Loucy (cell line): ENCODE results near the gene VAV3.

ENCODE experiments used
- H2AFZ ChIP-seq: fragments of 200-600 bp; sonication (generic); 2 replicates; pipeline ENCODE4 v1.6.0; 2016; ENCODE audit warnings: antibody characterized with exemption, mild to moderate bottlenecking, low read length, moderate library complexity
- H3F3A ChIP-seq: fragments of 200-600 bp; 2 replicates; pipeline ENCODE4 v1.6.0; 2016; ENCODE audit warnings: antibody characterized with exemption, low read depth, mild to moderate bottlenecking
- H3K27me3 ChIP-seq: fragments of 200-600 bp; sonication (generic); 2 replicates; pipeline ENCODE4 v1.6.1; 2014; ENCODE audit warnings: low read length, mild to moderate bottlenecking; ENCODE audit not compliant: insufficient read depth, poor library complexity, severe bottlenecking
- H3K36me3 ChIP-seq: fragments of 200-600 bp; sonication (generic); 2 replicates; pipeline ENCODE4 v1.6.1; 2016; ENCODE audit warnings: low read length; ENCODE audit not compliant: insufficient read depth
- H3K4me1 ChIP-seq: fragments of 200-600 bp; sonication (generic); 2 replicates; pipeline ENCODE4 v1.5.1; 2014; ENCODE audit warnings: low read length, mild to moderate bottlenecking; ENCODE audit not compliant: insufficient read depth, poor library complexity, severe bottlenecking
- H3K4me2 ChIP-seq: fragments of 200-600 bp; sonication (generic); 2 replicates; pipeline ENCODE4 v1.6.0; 2014; ENCODE audit warnings: antibody characterized with exemption, low read length, low read depth, mild to moderate bottlenecking; ENCODE audit not compliant: poor library complexity, severe bottlenecking
- H3K4me3 ChIP-seq: fragments of 200-600 bp; sonication (generic); 2 replicates; pipeline ENCODE4 v1.5.1; 2014; ENCODE audit warnings: low read length, mild to moderate bottlenecking, mixed read lengths; ENCODE audit not compliant: poor library complexity, severe bottlenecking
- H3K79me2 ChIP-seq: fragments of 200-600 bp; sonication (generic); 2 replicates; pipeline ENCODE4 v1.6.1; 2014; ENCODE audit warnings: low read length; ENCODE audit not compliant: insufficient read depth
- H3K9ac ChIP-seq: fragments of 200-600 bp; sonication (generic); 2 replicates; pipeline ENCODE4 v1.6.0; 2014; ENCODE audit warnings: mild to moderate bottlenecking, low read depth, low read length, moderate library complexity; ENCODE audit not compliant: poor library complexity, severe bottlenecking
- H3K9me2 ChIP-seq: fragments of 200-600 bp; sonication (generic); replicated peaks from 2 replicates; pipeline ENCODE4 v1.6.1; 2016; ENCODE audit warnings: low read depth, low read length, mixed read lengths
- H3K9me3 ChIP-seq: fragments of 200-600 bp; sonication (generic); 2 replicates; pipeline ENCODE4 v1.6.1; 2014; ENCODE audit warnings: mild to moderate bottlenecking, antibody characterized with exemption, low read length, low read depth; ENCODE audit not compliant: insufficient read depth
- H4K20me1 ChIP-seq: fragments of 200-600 bp; sonication (generic); 2 replicates; pipeline ENCODE4 v1.6.0; 2014; ENCODE audit warnings: antibody characterized with exemption, low read length, mild to moderate bottlenecking; ENCODE audit not compliant: insufficient read depth, poor library complexity, severe bottlenecking
- EZH2phosphoT487 ChIP-seq: fragments of 200-600 bp; IDR thresholded peaks from 2 replicates; pipeline ENCODE4 v1.6.1; 2018; ENCODE audit warnings: antibody characterized with exemption, mild to moderate bottlenecking, moderate library complexity, borderline replicate concordance
- TF ChIP-seq, protein P1 (sequence below): fragments of 200-600 bp; sonication (generic); conservative IDR thresholded peaks from 2 replicates; pipeline ENCODE4 v1.5.1; 2014; ENCODE audit warnings: mild to moderate bottlenecking, antibody characterized with exemption, low read length

VAV3 gene

GRCh38 chr1:107547363-107548155 lies 417.4 kb downstream of the VAV3 start:
- Histone ChIP-seq H3K79me2 (no peaks in the 10 kb centered on the region), H3K4me3 (no peak overlapping the region), H3K4me2 (no peak overlapping the region), H3K36me3 (no peaks in the 10 kb centered on the region), H3F3A (no peaks in the 10 kb centered on the region), H4K20me1 (no peaks in the 10 kb centered on the region), H2AFZ (no peak overlapping the region), H3K9ac (no peak overlapping the region), H3K4me1 (peaks cover 27% of the 10 kb centered on the region), H3K27me3 (no peaks in the 10 kb centered on the region), H3K9me2 (no peaks in the 10 kb centered on the region), H3K9me3 (no peaks in the 10 kb centered on the region)
- TF ChIP-seq EZH2phosphoT487, result no peak
- TF ChIP-seq, protein P1, sequence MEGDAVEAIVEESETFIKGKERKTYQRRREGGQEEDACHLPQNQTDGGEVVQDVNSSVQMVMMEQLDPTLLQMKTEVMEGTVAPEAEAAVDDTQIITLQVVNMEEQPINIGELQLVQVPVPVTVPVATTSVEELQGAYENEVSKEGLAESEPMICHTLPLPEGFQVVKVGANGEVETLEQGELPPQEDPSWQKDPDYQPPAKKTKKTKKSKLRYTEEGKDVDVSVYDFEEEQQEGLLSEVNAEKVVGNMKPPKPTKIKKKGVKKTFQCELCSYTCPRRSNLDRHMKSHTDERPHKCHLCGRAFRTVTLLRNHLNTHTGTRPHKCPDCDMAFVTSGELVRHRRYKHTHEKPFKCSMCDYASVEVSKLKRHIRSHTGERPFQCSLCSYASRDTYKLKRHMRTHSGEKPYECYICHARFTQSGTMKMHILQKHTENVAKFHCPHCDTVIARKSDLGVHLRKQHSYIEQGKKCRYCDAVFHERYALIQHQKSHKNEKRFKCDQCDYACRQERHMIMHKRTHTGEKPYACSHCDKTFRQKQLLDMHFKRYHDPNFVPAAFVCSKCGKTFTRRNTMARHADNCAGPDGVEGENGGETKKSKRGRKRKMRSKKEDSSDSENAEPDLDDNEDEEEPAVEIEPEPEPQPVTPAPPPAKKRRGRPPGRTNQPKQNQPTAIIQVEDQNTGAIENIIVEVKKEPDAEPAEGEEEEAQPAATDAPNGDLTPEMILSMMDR, result no peak

- peak overlapping the region; percentile 61; the same call in 1 of the 2 replicates for H2AFZ ChIP-seq
- no peaks in the 10 kb centered on the region for H4K20me1 ChIP-seq
- H3K4me1 ChIP-seq, result peaks cover 27% of the 10 kb centered on the region
- H3K9me3 ChIP-seq, result no peaks in the 10 kb centered on the region
- H3F3A ChIP-seq, result no peaks in the 10 kb centered on the region
- H3K4me3 ChIP-seq, result no peak overlapping the region
- H3K27me3 ChIP-seq, result no peaks in the 10 kb centered on the region
- no peaks in the 10 kb centered on the region for H3K36me3 ChIP-seq
- TF ChIP-seq, protein P1, result no peak
- no peak for TF ChIP-seq EZH2phosphoT487
- no peaks in the 10 kb centered on the region for H3K9me2 ChIP-seq
- no peak overlapping the region for H3K4me2 ChIP-seq
- no peak overlapping the region for H3K9ac ChIP-seq
- H3K79me2 ChIP-seq, result no peaks in the 10 kb centered on the region
These were observed 418.4 kb downstream of the VAV3 start for GRCh38 chr1:107546576-107546975.

- peak overlapping the region; percentile 61; the same call in 1 of the 2 replicates for H2AFZ ChIP-seq
- peaks cover 27% of the 10 kb centered on the region for H3K4me1 ChIP-seq
- peak overlapping the region; percentile 29 for H3K4me2 ChIP-seq
- H4K20me1 ChIP-seq, result no peaks in the 10 kb centered on the region
- no peaks in the 10 kb centered on the region for H3K36me3 ChIP-seq
- no peaks in the 10 kb centered on the region for H3K79me2 ChIP-seq
- no peaks in the 10 kb centered on the region for H3K27me3 ChIP-seq
- no peak overlapping the region for H3K4me3 ChIP-seq
- H3K9me2 ChIP-seq, result no peaks in the 10 kb centered on the region
- H3K9ac ChIP-seq, result peak overlapping the region; percentile 6
- no peaks in the 10 kb centered on the region for H3F3A ChIP-seq
- H3K9me3 ChIP-seq, result no peaks in the 10 kb centered on the region
- TF ChIP-seq EZH2phosphoT487, result no peak
- TF ChIP-seq, protein P1, result no peak
These were observed 419.1 kb downstream of the VAV3 start for GRCh38 chr1:107545879-107546278.
